Caco-2 (cell line): ENCODE measurements around the gene MICAL3. TPM values are rescaled to one million over a fixed set of nuclear protein-coding genes. Genes with fewer than 3 reads are reported as not detected.

Experiments
- BruUV-seq: library from RNA; stranded (reverse); fragments of 400-500 nt; replicated peaks from 2 replicates; lab custom pipeline; 2021; lab: Mats Ljungman, UMichigan
- CTCF ChIA-PET: fragments of 300-600 bp; sonication (Branson Sonifier 250); formaldehyde crosslinking; loops from one replicate; lab custom pipeline; 2022; ENCODE audit warnings: antibody characterized with exemption; lab: Charles Lee
- POLR2A ChIA-PET: fragments of 300-600 bp; sonication (Branson Sonifier 250); formaldehyde crosslinking; loops from one replicate; lab custom pipeline; 2022; ENCODE audit warnings: antibody characterized with exemption; lab: Charles Lee
- DNase-seq, 2 experiments: peaks; one replicate each; pipeline versions ENCODE4 v3.0.0 to v3.0.0-alpha.2; 2020 to 2022
- H3K27me3 ChIP-seq: replicated peaks from 2 replicates; pipeline ENCODE4 v1.6.0; 2011; ENCODE audit warnings: low read length; ENCODE audit not compliant: control insufficient read depth, insufficient read depth
- H3K36me3 ChIP-seq: 2 replicates; pipeline ENCODE4 v1.5.1; 2011; ENCODE audit warnings: low read length; ENCODE audit not compliant: control insufficient read depth, insufficient read depth
- H3K4me1 ChIP-seq: fragments of 250-450 bp; sonication (Bioruptor Pico); 2 replicates; pipeline ENCODE4 v1.5.1; 2020; ENCODE audit warnings: mild to moderate bottlenecking
- H3K4me3 ChIP-seq: 2 replicates; pipeline ENCODE4 v1.5.1; 2011; ENCODE audit warnings: low read depth, mild to moderate bottlenecking, control low read depth, low read length
- H3K9me3 ChIP-seq: fragments of 250-450 bp; sonication (Bioruptor Pico); 2 replicates; pipeline ENCODE4 v1.5.1; 2020; ENCODE audit warnings: mild to moderate bottlenecking, moderate library complexity
- H3K27ac Mint-ChIP-seq: one replicate; pipeline ENCODE4 v1.8.0; 2022; ENCODE audit warnings: mixed read lengths; ENCODE audit not compliant: unreplicated experiment
- H3K27me3 Mint-ChIP-seq: one replicate; pipeline ENCODE4 v1.8.0; 2022; ENCODE audit warnings: mixed read lengths; ENCODE audit not compliant: insufficient read depth, unreplicated experiment
- H3K36me3 Mint-ChIP-seq: one replicate; pipeline ENCODE4 v1.8.0; 2022; ENCODE audit warnings: mild to moderate bottlenecking, mixed read lengths; ENCODE audit not compliant: insufficient read depth, unreplicated experiment
- H3K4me1 Mint-ChIP-seq: one replicate; pipeline ENCODE4 v1.8.0; 2022; ENCODE audit warnings: low read depth, mixed read lengths; ENCODE audit not compliant: unreplicated experiment
- H3K4me3 Mint-ChIP-seq: one replicate; pipeline ENCODE4 v1.8.0; 2022; ENCODE audit warnings: mild to moderate bottlenecking, moderate library complexity, mixed read lengths; ENCODE audit not compliant: unreplicated experiment
- H3K9me3 Mint-ChIP-seq: one replicate; pipeline ENCODE4 v1.8.0; 2022; ENCODE audit warnings: mixed read lengths; ENCODE audit not compliant: unreplicated experiment
- intact Hi-C: fragments of 100-400 bp; cut with micrococcal nuclease; formaldehyde crosslinking; loops from one replicate; pipeline ENCODE4 v1.10.0; 2022; ENCODE audit not compliant: unreplicated experiment
- total RNA-seq: library from RNA; stranded (reverse); gene quantifications from 2 replicates; pipeline ENCODE4 v1.2.3, GENCODE V29; 2022
- TF ChIP-seq, protein P1 (sequence below), 2 experiments: fragments of 200-600 bp in 1 of 2; IDR thresholded peaks; 1 replicate in 1 of 2; 2 replicates in 1 of 2; pipeline versions ENCODE4 v1.5.1 to v1.8.0; 2011 to 2022; ENCODE audit warnings: antibody characterized with exemption in 1 of 2, control low read depth in 1 of 2, inconsistent platforms in 1 of 2, low read depth in 1 of 2, low read length in 1 of 2, mild to moderate bottlenecking in 1 of 2, moderate library complexity in 1 of 2; ENCODE audit not compliant: insufficient read depth in 1 of 2, severe bottlenecking in 1 of 2, unreplicated experiment in 1 of 2

MICAL3 gene
- total RNA-seq, 1 experiment from 2014 or later, result 65.6 TPM

- peaks cover 29% of the 10 kb centered on the region for H3K36me3 Mint-ChIP-seq
- no peak overlapping the region for H3K4me3 Mint-ChIP-seq
- ChIA-PET CTCF (interaction anchor here (0.5 to 2.3 kb wide), 6 partner anchors 45 to 247 kb away, joined by 3 to 23 read pairs (median 3); partner anchors contain the start of gene PEX26), POLR2A (interaction anchor here (0.5 kb wide), 1 partner anchor 200 kb away, joined by 10 read pairs; no protein-coding TSS in a partner anchor)
- Histone ChIP-seq H3K36me3 (peaks cover 1% of the 10 kb centered on the region; the same call in 1 of the 2 replicates), H3K4me1 (no peaks in the 10 kb centered on the region), H3K4me3 (no peak overlapping the region), H3K27me3 (no peaks in the 10 kb centered on the region), H3K9me3 (no peaks in the 10 kb centered on the region)
- TF ChIP-seq, protein P1, sequence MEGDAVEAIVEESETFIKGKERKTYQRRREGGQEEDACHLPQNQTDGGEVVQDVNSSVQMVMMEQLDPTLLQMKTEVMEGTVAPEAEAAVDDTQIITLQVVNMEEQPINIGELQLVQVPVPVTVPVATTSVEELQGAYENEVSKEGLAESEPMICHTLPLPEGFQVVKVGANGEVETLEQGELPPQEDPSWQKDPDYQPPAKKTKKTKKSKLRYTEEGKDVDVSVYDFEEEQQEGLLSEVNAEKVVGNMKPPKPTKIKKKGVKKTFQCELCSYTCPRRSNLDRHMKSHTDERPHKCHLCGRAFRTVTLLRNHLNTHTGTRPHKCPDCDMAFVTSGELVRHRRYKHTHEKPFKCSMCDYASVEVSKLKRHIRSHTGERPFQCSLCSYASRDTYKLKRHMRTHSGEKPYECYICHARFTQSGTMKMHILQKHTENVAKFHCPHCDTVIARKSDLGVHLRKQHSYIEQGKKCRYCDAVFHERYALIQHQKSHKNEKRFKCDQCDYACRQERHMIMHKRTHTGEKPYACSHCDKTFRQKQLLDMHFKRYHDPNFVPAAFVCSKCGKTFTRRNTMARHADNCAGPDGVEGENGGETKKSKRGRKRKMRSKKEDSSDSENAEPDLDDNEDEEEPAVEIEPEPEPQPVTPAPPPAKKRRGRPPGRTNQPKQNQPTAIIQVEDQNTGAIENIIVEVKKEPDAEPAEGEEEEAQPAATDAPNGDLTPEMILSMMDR (IDR thresholded peaks at IDR 0.05; ENCODE audit: insufficient read depth in 1 of 2, low read depth in 1 of 2, low read length in 1 of 2, severe bottlenecking in 1 of 2, unreplicated experiment in 1 of 2), result peak; percentile 97 to 98
- H3K9me3 Mint-ChIP-seq, result no peaks in the 10 kb centered on the region
- intact Hi-C loops, result loop anchor here (1.0 kb wide), 4 partner anchors 11 to 246 kb away; partner anchors contain the start of gene MICAL3
- H3K27me3 Mint-ChIP-seq, result no peaks in the 10 kb centered on the region
- DNase-seq, result peak; percentile 81 to 89
- BruUV-seq, result no TSS peak
- H3K4me1 Mint-ChIP-seq, result no peaks in the 10 kb centered on the region
- H3K27ac Mint-ChIP-seq, result no peak overlapping the region
Observed at GRCh38 chr22:17830043-17830961, 194.1 kb downstream of the MICAL3 start.

DNA sequence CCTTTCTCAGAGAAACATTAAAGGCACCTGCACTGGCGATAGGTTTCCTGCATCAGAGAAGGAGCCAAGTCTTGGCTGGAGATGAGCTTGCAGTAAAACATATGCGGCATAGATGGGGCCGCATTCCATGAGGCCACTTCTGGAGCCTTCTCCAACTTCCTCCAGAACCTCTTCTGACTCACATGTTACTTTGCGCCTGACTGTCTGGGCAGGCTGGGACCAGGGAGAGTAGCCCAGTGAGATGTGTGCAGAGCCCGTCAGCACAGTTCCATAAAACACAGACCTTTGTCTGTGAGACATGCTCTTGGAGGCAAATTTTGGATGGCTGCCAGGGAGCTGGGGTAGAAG, 194.7 kb downstream of the MICAL3 start:
- intact Hi-C loops, result loop anchor here (1.0 kb wide), 4 partner anchors 12 to 247 kb away; partner anchors contain the start of gene MICAL3
- Mint-ChIP-seq H3K36me3 (peaks cover 30% of the 10 kb centered on the region), H3K9me3 (no peaks in the 10 kb centered on the region), H3K27ac (no peak overlapping the region), H3K4me1 (no peaks in the 10 kb centered on the region), H3K4me3 (no peak overlapping the region), H3K27me3 (no peaks in the 10 kb centered on the region)
- no peak for DNase-seq
- ChIA-PET CTCF (interaction anchor here (0.7 to 2.3 kb wide), 2 partner anchors 197 to 247 kb away, joined by 3 to 23 read pairs; partner anchors contain the start of gene PEX26), POLR2A (no interaction called here)
- TF ChIP-seq, protein P1 (IDR thresholded peaks at IDR 0.05; ENCODE audit: insufficient read depth in 1 of 2, low read depth in 1 of 2, low read length in 1 of 2, severe bottlenecking in 1 of 2, unreplicated experiment in 1 of 2), result no peak
- Histone ChIP-seq H3K36me3 (peaks cover 1% of the 10 kb centered on the region; the same call in 1 of the 2 replicates), H3K4me3 (no peak overlapping the region), H3K9me3 (no peaks in the 10 kb centered on the region), H3K4me1 (no peaks in the 10 kb centered on the region), H3K27me3 (no peaks in the 10 kb centered on the region)
- no TSS peak for BruUV-seq

- H3K4me1 Mint-ChIP-seq, result no peaks in the 10 kb centered on the region
- POLR2A ChIA-PET, result no interaction called here
- Histone ChIP-seq H3K27me3 (no peaks in the 10 kb centered on the region), H3K4me3 (no peak overlapping the region), H3K4me1 (no peaks in the 10 kb centered on the region), H3K9me3 (no peaks in the 10 kb centered on the region), H3K36me3 (peaks cover 1% of the 10 kb centered on the region; the same call in 1 of the 2 replicates)
- DNase-seq, result no peak
- no peaks in the 10 kb centered on the region for H3K9me3 Mint-ChIP-seq
- CTCF ChIA-PET, result interaction anchor here (1.0 to 2.3 kb wide), 3 partner anchors 10 to 248 kb away, joined by 3 to 23 read pairs (median 3); partner anchors contain the start of genes MICAL3 and PEX26
- H3K27ac Mint-ChIP-seq, result no peak overlapping the region
- TF ChIP-seq, protein P1 (IDR thresholded peaks at IDR 0.05; ENCODE audit: insufficient read depth in 1 of 2, low read depth in 1 of 2, low read length in 1 of 2, severe bottlenecking in 1 of 2, unreplicated experiment in 1 of 2), result no peak
- H3K36me3 Mint-ChIP-seq, result peaks cover 33% of the 10 kb centered on the region
- H3K4me3 Mint-ChIP-seq, result no peak overlapping the region
- H3K27me3 Mint-ChIP-seq, result no peaks in the 10 kb centered on the region
- BruUV-seq, result no TSS peak
- intact Hi-C loops, result no loop called here
Observed at GRCh38 chr22:17828502-17829080, 195.8 kb downstream of the MICAL3 start.
